Esophagus muscularis mucosa (tissue), 4 donors: ENCODE data around the gene SAMD14. TPM values are rescaled to one million over a fixed set of nuclear protein-coding genes. Genes with fewer than 3 reads are reported as not detected.

Source experiments
- DNase-seq: peaks from one replicate; pipeline ENCODE4 v3.0.0-alpha.2; 2017; ENCODE audit errors: extremely low spot score
- H3K27ac ChIP-seq, 4 donors: fragments of 200-600 bp; sonication (generic); replicated peaks in 1 of 4; 1 replicate in 3 of 4; 2 replicates in 1 of 4; pipeline ENCODE4 v1.5.1; 2016 to 2019; ENCODE audit warnings: mild to moderate bottlenecking in 1 of 4
- H3K27me3 ChIP-seq, 4 donors: fragments of 200-600 bp; sonication (generic); one replicate each; pipeline versions ENCODE4 v1.5.1 to v1.6.0; 2016 to 2019
- H3K36me3 ChIP-seq, 4 donors: fragments of 200-600 bp; sonication (generic); one replicate each; pipeline ENCODE4 v1.5.1; 2016 to 2019
- H3K4me1 ChIP-seq, 4 donors: fragments of 200-600 bp; sonication (generic); one replicate each; pipeline ENCODE4 v1.5.1; 2016 to 2019
- H3K4me3 ChIP-seq, 4 donors: fragments of 200-600 bp; sonication (generic); 1 replicate in 2 of 4; 2 replicates in 2 of 4; pipeline ENCODE4 v1.5.1; 2016 to 2019; ENCODE audit warnings: mild to moderate bottlenecking in 4 of 4, moderate library complexity in 1 of 4
- H3K9me3 ChIP-seq, 4 donors: fragments of 200-600 bp; sonication (generic); 1 replicate in 3 of 4; 2 replicates in 1 of 4; pipeline ENCODE4 v1.5.1; 2016 to 2019
- CTCF ChIP-seq, 3 experiments: fragments of 200-600 bp in 2 of 3; fragments of 450-650 bp in 1 of 3; sonication (generic) in 2 of 3; IDR thresholded peaks; one replicate each; pipeline ENCODE4 v1.5.1; 2017 to 2019; ENCODE audit warnings: antibody characterized with exemption in 3 of 3, mild to moderate bottlenecking in 2 of 3, moderate library complexity in 1 of 3
- EP300 ChIP-seq: sonication (generic); formaldehyde crosslinking; IDR thresholded peaks from one replicate; pipeline ENCODE4 v1.6.1; 2017; ENCODE audit warnings: antibody characterized with exemption
- POLR2A ChIP-seq: fragments of 450-650 bp; IDR thresholded peaks from one replicate; pipeline ENCODE4 v1.6.1; 2017; ENCODE audit warnings: antibody characterized with exemption, moderate library complexity, mild to moderate bottlenecking, low read depth
- POLR2AphosphoS5 ChIP-seq, 2 donors: sonication (generic); formaldehyde crosslinking; IDR thresholded peaks; one replicate each; pipeline ENCODE4 v1.6.1; 2017; ENCODE audit warnings: antibody characterized with exemption in 2 of 2
- WGBS: methylation state at CpG from one replicate; pipeline ENCODE4 v1.1.5; 2018; 5-methylcytosine and 5-hydroxymethylcytosine counted together
- intact Hi-C: fragments of 100-400 bp; cut with DNase I; formaldehyde crosslinking; loops from one replicate; pipeline ENCODE4 v1.15.1; 2023
- total RNA-seq, 4 donors: library from RNA; depleted of rRNA; stranded (reverse); fragments of >200 nt; gene quantifications; one replicate each; pipeline versions ENCODE4 v1.1.0 to v1.2.1, GENCODE V29; 2016

SAMD14 gene
- total RNA-seq, 4 donors from 2014 or later = 0.98 to 1.8 (median 1.5) TPM

- DNase-seq = no peak
Measured at GRCh38 chr17:50096092-50096491, 33.9 kb downstream of the SAMD14 start.

GRCh38 chr17:50095626-50096037 is 34.3 kb downstream of the SAMD14 start:
- intact Hi-C loops = no loop called here
- peak overlapping the region; percentile 88 to 93 (median 90) for H3K27ac ChIP-seq
- DNase-seq = no peak
- H3K36me3 ChIP-seq = peaks cover 16 to 36% (median 33%) of the 10 kb centered on the region in 4 donors
- peak overlapping the region; percentile 77 to 96 (median 86) for H3K4me3 ChIP-seq
- H3K27me3 ChIP-seq = no peaks in the 10 kb centered on the region
- WGBS = 2% methylated on average over 12 of the region's 12 CpGs
- no peaks in the 10 kb centered on the region for H3K9me3 ChIP-seq
- peaks cover 44 to 63% (median 61%) of the 10 kb centered on the region in 4 donors for H3K4me1 ChIP-seq
- TF ChIP-seq POLR2AphosphoS5 (IDR thresholded peaks at IDR 0.05) (no peak), POLR2A (no peak), CTCF (IDR thresholded peaks at IDR 0.05) (no peak), EP300 (no peak)

More at GRCh38 chr17:50096092-50096491, 33.9 kb downstream of the SAMD14 start:
- peak overlapping the region; percentile 88 to 93 (median 90) for H3K27ac ChIP-seq
- TF ChIP-seq POLR2A (no peak), POLR2AphosphoS5 (IDR thresholded peaks at IDR 0.05) (no peak), CTCF (IDR thresholded peaks at IDR 0.05) (no peak), EP300 (no peak)
- intact Hi-C loops = no loop called here
- H3K4me3 ChIP-seq = peak overlapping the region; percentile 77 to 96 (median 86)
- peaks cover 16 to 39% (median 34%) of the 10 kb centered on the region in 4 donors for H3K36me3 ChIP-seq
- peaks cover 46 to 67% (median 65%) of the 10 kb centered on the region in 4 donors for H3K4me1 ChIP-seq
- no peaks in the 10 kb centered on the region for H3K9me3 ChIP-seq
- 17% methylated on average over 6 of the region's 6 CpGs for WGBS
- H3K27me3 ChIP-seq = no peaks in the 10 kb centered on the region

GRCh38 chr17:50094753-50095619 is 35.0 kb downstream of the SAMD14 start, which contains the start of gene PDK2:
Gene PDK2, plus strand, starts transcription at chr17:50095351. Its CDS starts 85 bp downstream, at chr17:50095436.
- peaks cover 37 to 56% (median 54%) of the 10 kb centered on the region in 4 donors for H3K4me1 ChIP-seq
- peak; percentile 63 for TF ChIP-seq POLR2A
- no peak for TF ChIP-seq EP300
- peak in 1 of 3 experiments; percentile 31 for TF ChIP-seq CTCF (IDR thresholded peaks at IDR 0.05)
- peak; percentile 92 to 93 for TF ChIP-seq POLR2AphosphoS5 (IDR thresholded peaks at IDR 0.05)
- H3K9me3 ChIP-seq = no peaks in the 10 kb centered on the region
- WGBS = 2% methylated on average over 52 of the region's 68 CpGs
- peaks cover 17 to 34% (median 34%) of the 10 kb centered on the region in 4 donors for H3K36me3 ChIP-seq
- peak within 1 kb of the TSS; percentile 88 to 93 (median 90) for H3K27ac ChIP-seq
- no peaks in the 10 kb centered on the region for H3K27me3 ChIP-seq
- DNase-seq = peak; percentile 99
- intact Hi-C loops = loop anchor here (5.0 kb wide), 1 partner anchor 202 kb away; no protein-coding TSS in a partner anchor
- H3K4me3 ChIP-seq = peak within 1 kb of the TSS; percentile 77 to 96 (median 86)

GRCh38 chr17:50094243-50094752 is 35.7 kb downstream of the SAMD14 start:
- peak in 1 of 2 donors; percentile 68 for TF ChIP-seq POLR2AphosphoS5 (IDR thresholded peaks at IDR 0.05)
- no peak for TF ChIP-seq POLR2A
- no peak for TF ChIP-seq EP300
- peak; percentile 93 to 97 (median 96) for TF ChIP-seq CTCF (IDR thresholded peaks at IDR 0.05)
- WGBS = 0% methylated on average over 19 of the region's 21 CpGs
- H3K36me3 ChIP-seq = peaks cover 19 to 37% (median 34%) of the 10 kb centered on the region in 4 donors

More at GRCh38 chr17:50094243-50094752, 35.7 kb downstream of the SAMD14 start:
- peak; percentile 98 for DNase-seq
- no peaks in the 10 kb centered on the region for H3K9me3 ChIP-seq
- peak overlapping the region; percentile 77 to 96 (median 86) for H3K4me3 ChIP-seq
- H3K4me1 ChIP-seq = peaks cover 31 to 49% (median 47%) of the 10 kb centered on the region in 4 donors
- intact Hi-C loops = loop anchor here (5.0 kb wide), 1 partner anchor 203 kb away; no protein-coding TSS in a partner anchor
- no peaks in the 10 kb centered on the region for H3K27me3 ChIP-seq
- H3K27ac ChIP-seq = peak overlapping the region; percentile 88 to 93 (median 90)
